Measurements from ENCODE around the gene CHPF.
A peak's percentile ranks its signal among the peaks of the same experiment; 100 is the strongest.

CHPF gene

GRCh38 chr2:219548990-219549389, 5.4 kb upstream of the CHPF start:
- no peak for DNase-seq (ENCODE audit: extremely low spot score)
- POLR2A ChIA-PET: interaction anchor here (1.1 kb wide), 1 partner anchor 49 kb away, joined by 5 read pairs; the partner anchor contains the start of gene STK11IP
- TF ChIP-seq BHLHE40 (IDR thresholded peaks at IDR 0.05; ENCODE audit: borderline replicate concordance): no peak
- no peak for TF ChIP-seq SUZ12 (IDR thresholded peaks at IDR 0.05)
- no peak for TF ChIP-seq NFRKB (IDR thresholded peaks at IDR 0.05)
- no peak for TF ChIP-seq FOXA1 (IDR thresholded peaks at IDR 0.05)
- TF ChIP-seq TARDBP (IDR thresholded peaks at IDR 0.05): no peak
- TF ChIP-seq FOXK2 (IDR thresholded peaks at IDR 0.05): no peak
- no peak for TF ChIP-seq SP1 (IDR thresholded peaks at IDR 0.05)
- TF ChIP-seq ELF4 (IDR thresholded peaks at IDR 0.05): no peak
- TF ChIP-seq ARNT (IDR thresholded peaks at IDR 0.05): no peak
- no peak for TF ChIP-seq LEF1 (IDR thresholded peaks at IDR 0.05; ENCODE audit: borderline replicate concordance)
- no peak for TF ChIP-seq L3MBTL2 (conservative IDR thresholded peaks at IDR 0.05)
- no peak for TF ChIP-seq ZNF384 (IDR thresholded peaks at IDR 0.05)
- no peak for TF ChIP-seq CTBP1 (IDR thresholded peaks at IDR 0.05; ENCODE audit: borderline replicate concordance)
- no peak for TF ChIP-seq HDGF (IDR thresholded peaks at IDR 0.05; ENCODE audit: borderline replicate concordance)
- CTCF ChIA-PET: interaction anchor here (1.7 kb wide), 1 partner anchor 11 kb away, joined by 5 read pairs; no protein-coding TSS in a partner anchor

- TF ChIP-seq FOXK2 (IDR thresholded peaks at IDR 0.05) (no peak), BHLHE40 (IDR thresholded peaks at IDR 0.05; ENCODE audit: borderline replicate concordance) (no peak), TARDBP (IDR thresholded peaks at IDR 0.05) (no peak), LEF1 (IDR thresholded peaks at IDR 0.05; ENCODE audit: borderline replicate concordance) (no peak), L3MBTL2 (conservative IDR thresholded peaks at IDR 0.05) (no peak), HDGF (IDR thresholded peaks at IDR 0.05; ENCODE audit: borderline replicate concordance) (no peak), FOXA1 (IDR thresholded peaks at IDR 0.05) (no peak), ELF4 (IDR thresholded peaks at IDR 0.05) (no peak), ARNT (IDR thresholded peaks at IDR 0.05) (no peak), CTBP1 (IDR thresholded peaks at IDR 0.05; ENCODE audit: borderline replicate concordance) (no peak), SUZ12 (IDR thresholded peaks at IDR 0.05) (no peak), NFRKB (IDR thresholded peaks at IDR 0.05) (no peak), SP1 (IDR thresholded peaks at IDR 0.05) (no peak)
- ChIA-PET CTCF (no interaction called here), POLR2A (no interaction called here)
- no peak for DNase-seq (ENCODE audit: extremely low spot score)
These were observed 4.0 kb upstream of the CHPF start for GRCh38 chr2:219547621-219548020.

GRCh38 chr2:219545943-219546352, 2.3 kb upstream of the CHPF start:
- ChIA-PET CTCF (no interaction called here), POLR2A (no interaction called here)
- DNase-seq (ENCODE audit: extremely low spot score): no peak
- no peak for TF ChIP-seq CTBP1 (IDR thresholded peaks at IDR 0.05; ENCODE audit: borderline replicate concordance)
- TF ChIP-seq TARDBP (IDR thresholded peaks at IDR 0.05): no peak
- TF ChIP-seq HDGF (IDR thresholded peaks at IDR 0.05; ENCODE audit: borderline replicate concordance): no peak
- no peak for TF ChIP-seq FOXA1 (IDR thresholded peaks at IDR 0.05)
- no peak for TF ChIP-seq FOXK2 (IDR thresholded peaks at IDR 0.05)
- TF ChIP-seq LEF1 (IDR thresholded peaks at IDR 0.05; ENCODE audit: borderline replicate concordance): no peak
- no peak for TF ChIP-seq FOXM1 (IDR thresholded peaks at IDR 0.05; ENCODE audit: borderline replicate concordance)
- no peak for TF ChIP-seq ZNF384 (IDR thresholded peaks at IDR 0.05)
- TF ChIP-seq L3MBTL2 (conservative IDR thresholded peaks at IDR 0.05): no peak
- no peak for TF ChIP-seq SUZ12 (IDR thresholded peaks at IDR 0.05)
- no peak for TF ChIP-seq BHLHE40 (IDR thresholded peaks at IDR 0.05; ENCODE audit: borderline replicate concordance)
- TF ChIP-seq PKNOX1 (IDR thresholded peaks at IDR 0.05): no peak
- TF ChIP-seq NFRKB (IDR thresholded peaks at IDR 0.05): no peak
- TF ChIP-seq ELF4 (IDR thresholded peaks at IDR 0.05): no peak
- TF ChIP-seq ARNT (IDR thresholded peaks at IDR 0.05): no peak
- TF ChIP-seq SP1 (IDR thresholded peaks at IDR 0.05): no peak

- ChIA-PET POLR2A (no interaction called here), CTCF (interaction anchor here (0.9 kb wide), 1 partner anchor 15 kb away, joined by 4 read pairs; no protein-coding TSS in a partner anchor)
- DNase-seq (ENCODE audit: extremely low spot score): no peak
- TF ChIP-seq LEF1 (IDR thresholded peaks at IDR 0.05; ENCODE audit: borderline replicate concordance): no peak
- TF ChIP-seq SP1 (IDR thresholded peaks at IDR 0.05): no peak
- no peak for TF ChIP-seq TARDBP (IDR thresholded peaks at IDR 0.05)
These were observed 1.8 kb upstream of the CHPF start for GRCh38 chr2:219545295-219545942.

GRCh38 chr2:219544567-219544966, 958 bp upstream of the CHPF start:
- CTCF ChIA-PET: interaction anchor here (0.7 kb wide), 1 partner anchor 47 kb away, joined by 3 read pairs; no protein-coding TSS in a partner anchor
- DNase-seq (ENCODE audit: extremely low spot score): no peak
- POLR2A ChIA-PET: interaction anchor here (0.5 to 1.7 kb wide), 2 partner anchors 11 to 27 kb away, joined by 3 to 8 read pairs; partner anchors contain the start of gene OBSL1
- TF ChIP-seq FOXM1 (IDR thresholded peaks at IDR 0.05; ENCODE audit: borderline replicate concordance): no peak
- no peak for TF ChIP-seq SP1 (IDR thresholded peaks at IDR 0.05)
- TF ChIP-seq HDGF (IDR thresholded peaks at IDR 0.05; ENCODE audit: borderline replicate concordance): no peak
- no peak for TF ChIP-seq FOXA1 (IDR thresholded peaks at IDR 0.05)
- no peak for TF ChIP-seq NFRKB (IDR thresholded peaks at IDR 0.05)
- no peak for TF ChIP-seq LEF1 (IDR thresholded peaks at IDR 0.05; ENCODE audit: borderline replicate concordance)
- no peak for TF ChIP-seq L3MBTL2 (conservative IDR thresholded peaks at IDR 0.05)
- TF ChIP-seq PKNOX1 (IDR thresholded peaks at IDR 0.05): no peak
- TF ChIP-seq BHLHE40 (IDR thresholded peaks at IDR 0.05; ENCODE audit: borderline replicate concordance): no peak
- TF ChIP-seq ZNF384 (IDR thresholded peaks at IDR 0.05): no peak
- no peak for TF ChIP-seq ARNT (IDR thresholded peaks at IDR 0.05)

GRCh38 chr2:219542931-219543595, 546 bp downstream of the CHPF start:
- ChIA-PET POLR2A (interaction anchor here (0.8 to 2.0 kb wide), 7 partner anchors 19 to 186 kb away, joined by 3 to 9 read pairs (median 3); partner anchors contain the start of genes OBSL1 and STK11IP), CTCF (interaction anchor here (0.6 to 2.7 kb wide), 3 partner anchors 33 to 931 kb away, joined by 3 to 13 read pairs (median 4); no protein-coding TSS in a partner anchor)
- no peak for TF ChIP-seq CTBP1 (IDR thresholded peaks at IDR 0.05; ENCODE audit: borderline replicate concordance)
- TF ChIP-seq FOXK2 (IDR thresholded peaks at IDR 0.05): no peak
- no peak for TF ChIP-seq BHLHE40 (IDR thresholded peaks at IDR 0.05; ENCODE audit: borderline replicate concordance)
- TF ChIP-seq ELF4 (IDR thresholded peaks at IDR 0.05): no peak
- TF ChIP-seq SP1 (IDR thresholded peaks at IDR 0.05): no peak
- TF ChIP-seq HDGF (IDR thresholded peaks at IDR 0.05; ENCODE audit: borderline replicate concordance): no peak
- no peak for TF ChIP-seq PKNOX1 (IDR thresholded peaks at IDR 0.05)
- TF ChIP-seq SUZ12 (IDR thresholded peaks at IDR 0.05): no peak
- TF ChIP-seq ARNT (IDR thresholded peaks at IDR 0.05): no peak
- TF ChIP-seq L3MBTL2 (conservative IDR thresholded peaks at IDR 0.05): no peak
- no peak for TF ChIP-seq NFRKB (IDR thresholded peaks at IDR 0.05)
- TF ChIP-seq FOXM1 (IDR thresholded peaks at IDR 0.05; ENCODE audit: borderline replicate concordance): no peak
- TF ChIP-seq FOXA1 (IDR thresholded peaks at IDR 0.05): no peak
- DNase-seq (ENCODE audit: extremely low spot score): peak; percentile 52
